ENCODE data around the gene CBFA2T3. TPM values are rescaled to one million over a fixed set of nuclear protein-coding genes. Genes with fewer than 3 reads are reported as not detected.
"Not testable (repeated sequence)": the region's sequence is repeated elsewhere in the genome, so short reads cannot be mapped to it uniquely, and the experiment has no call there.

CBFA2T3 gene
- total RNA-seq, 2 donors from 2014 or later, result 3.2 to 4.4 TPM

DNA sequence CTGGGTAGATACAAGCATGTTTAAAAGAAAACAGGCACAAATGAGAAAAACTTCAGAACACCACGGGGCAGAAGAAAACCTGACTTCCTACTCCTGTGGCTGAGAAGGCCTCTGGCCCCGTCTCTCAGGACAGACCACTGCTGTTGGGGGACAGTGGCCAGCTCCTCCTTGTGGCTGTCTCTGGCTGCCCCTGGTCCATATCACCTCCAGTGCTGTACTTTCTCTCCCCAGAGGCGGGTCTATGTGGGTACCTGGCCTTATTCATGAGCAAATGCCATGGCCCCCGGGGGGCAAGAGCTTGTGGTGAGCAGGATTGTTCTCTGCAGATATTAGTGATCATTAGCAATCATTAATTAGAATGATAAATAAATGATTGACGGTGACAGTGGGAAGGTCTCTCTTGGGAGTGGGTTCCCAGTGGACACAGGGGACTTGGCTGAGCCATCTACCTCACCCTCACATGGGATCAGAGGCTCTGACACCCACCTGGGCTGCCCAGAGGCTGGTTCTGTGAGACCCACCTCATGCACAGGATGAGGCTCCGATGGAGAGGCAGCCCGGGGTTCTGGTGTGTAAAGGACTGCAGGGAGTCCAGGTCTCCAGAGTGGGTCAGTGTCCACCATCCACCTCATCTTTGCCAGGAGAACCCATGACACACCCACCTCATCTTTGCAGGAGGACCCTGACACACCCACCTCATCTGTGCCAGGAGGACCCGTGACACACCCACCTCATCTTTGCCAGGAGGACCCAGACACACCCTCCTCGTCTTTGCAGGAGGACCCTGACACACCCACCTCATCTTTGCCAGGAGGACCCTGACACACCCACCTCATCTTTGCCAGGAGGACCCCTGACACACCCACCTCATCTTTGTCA, 30.6 kb upstream of the CBFA2T3 start:
- H3K27me3 Mint-ChIP-seq, result peaks cover 16% of the 10 kb centered on the region
- no peak overlapping the region for H3K4me3 Mint-ChIP-seq
- H3K9me3 ChIP-seq (ENCODE audit: control insufficient read depth, low read length, poor library complexity, severe bottlenecking), result no peaks in the 10 kb centered on the region
- ATAC-seq, result no peak
- no peak for DNase-seq
- peaks cover 7% of the 10 kb centered on the region for H3K4me1 Mint-ChIP-seq
- no peak overlapping the region for H3K27ac Mint-ChIP-seq
- no peaks in the 10 kb centered on the region for H3K36me3 Mint-ChIP-seq (ENCODE audit: low read depth)

DNA sequence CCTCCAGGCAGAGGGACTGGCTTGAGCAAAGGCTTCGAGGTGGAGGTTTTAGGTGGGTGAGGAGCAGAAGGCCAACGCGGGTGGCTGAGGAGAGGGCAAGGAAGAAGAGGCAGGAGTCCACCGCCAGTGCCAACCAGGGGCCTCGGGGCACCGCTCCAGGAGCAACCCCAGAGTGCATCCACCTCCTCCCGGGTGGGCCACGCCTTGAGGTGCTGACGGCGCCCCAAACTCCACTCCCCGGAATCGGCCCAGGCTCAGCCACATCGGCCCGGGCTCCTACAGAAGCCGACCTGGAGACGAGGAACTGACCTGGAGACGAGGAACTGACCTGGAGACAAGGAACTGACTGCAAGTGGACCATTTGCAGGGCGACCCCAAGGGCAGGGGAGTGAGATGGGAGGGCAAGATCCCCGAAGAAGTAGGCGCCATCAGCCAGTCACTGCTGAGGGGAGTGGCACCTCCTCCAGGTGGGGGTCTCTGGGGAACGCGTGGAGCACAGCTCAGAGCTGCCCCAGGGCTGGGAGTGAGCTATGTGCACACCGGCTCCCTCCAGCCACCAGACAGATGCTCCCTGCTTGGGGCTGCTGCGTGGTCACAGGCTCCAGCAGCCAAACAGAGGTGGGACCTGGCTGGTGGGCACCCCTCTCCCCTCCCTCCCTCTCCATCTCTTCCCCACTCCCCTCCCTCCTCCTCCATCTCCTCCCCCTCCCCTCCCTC, 29.2 kb upstream of the CBFA2T3 start:
- Mint-ChIP-seq H3K27ac (no peak overlapping the region), H3K4me1 (peaks cover 7% of the 10 kb centered on the region), H3K27me3 (peaks cover 16% of the 10 kb centered on the region), H3K4me3 (no peak overlapping the region), H3K36me3 (ENCODE audit: low read depth) (no peaks in the 10 kb centered on the region)
- ATAC-seq (no peak), DNase-seq (no peak)
- no peaks in the 10 kb centered on the region for H3K9me3 ChIP-seq (ENCODE audit: control insufficient read depth, low read length, poor library complexity, severe bottlenecking)

DNA sequence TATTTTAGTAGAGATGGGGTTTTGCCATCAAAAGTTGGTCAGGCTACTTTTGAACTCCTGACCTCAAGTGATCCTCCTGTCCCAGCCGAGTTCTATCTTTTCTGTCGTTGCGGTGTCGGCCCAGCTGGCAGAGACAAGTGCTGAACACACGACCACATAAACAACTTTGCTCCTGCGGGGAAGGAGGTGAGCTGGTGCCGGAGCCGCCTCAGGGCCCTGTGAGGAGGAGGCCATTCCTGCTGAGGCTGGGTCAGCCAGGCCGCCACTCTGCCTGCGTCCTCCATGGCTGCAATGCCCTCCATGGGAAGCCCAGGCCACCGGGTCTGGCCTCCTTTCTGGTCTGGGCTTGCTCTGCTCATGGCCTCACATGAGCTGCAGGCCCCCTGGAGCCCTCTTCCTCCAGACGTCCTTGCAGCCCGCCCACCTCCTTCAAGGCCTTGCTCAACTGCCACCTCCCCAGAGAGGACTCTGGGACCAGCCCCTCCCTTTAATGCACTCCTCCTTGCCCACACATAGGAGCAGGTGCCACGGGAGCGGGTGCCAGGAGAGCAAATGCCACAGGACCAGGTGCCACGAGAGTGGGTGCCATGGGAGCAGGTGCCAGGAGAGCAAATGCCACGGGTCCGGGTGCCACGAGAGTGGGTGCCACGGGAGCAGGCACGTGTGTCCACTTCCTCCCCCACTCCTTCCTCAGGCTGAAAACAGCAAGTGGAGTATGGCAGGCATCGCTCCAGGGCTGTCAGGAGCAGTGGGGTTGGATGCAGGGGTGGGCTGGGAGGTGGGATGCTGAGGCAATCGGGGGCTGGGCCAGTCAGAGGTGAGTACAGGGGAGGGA, 28.4 kb upstream of the CBFA2T3 start:
- no peak for ATAC-seq

DNA sequence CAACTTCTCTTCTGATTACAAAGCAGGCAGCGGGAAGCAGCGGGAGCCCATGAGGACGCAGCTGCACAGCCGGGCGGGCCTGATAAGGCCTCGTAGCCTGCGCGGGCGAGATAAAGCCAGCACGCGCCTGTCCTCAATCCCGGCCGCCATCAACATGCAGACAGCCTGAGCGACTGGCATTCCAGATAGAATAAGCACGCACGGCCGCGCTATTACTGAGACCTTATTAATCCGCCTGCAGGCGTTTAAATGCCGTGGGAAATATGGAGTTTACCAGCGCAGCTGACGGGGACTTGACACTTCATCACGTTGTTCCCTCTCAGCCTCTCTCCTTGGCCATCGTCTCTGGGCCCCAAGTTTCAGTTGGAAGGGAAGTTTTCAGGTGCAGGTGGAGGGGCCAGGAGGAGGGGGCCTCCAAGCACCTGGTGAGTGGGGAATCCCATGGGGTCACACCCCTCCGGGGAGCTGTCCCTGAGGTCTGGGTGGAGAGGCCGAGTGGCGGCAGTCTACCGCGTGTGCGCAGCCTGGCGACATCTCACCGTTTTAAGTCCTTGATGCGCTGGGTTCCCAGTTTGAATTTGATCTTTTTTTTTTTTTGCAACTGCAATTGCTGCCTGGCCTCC, 27.3 kb upstream of the CBFA2T3 start:
- no peaks in the 10 kb centered on the region for H3K36me3 Mint-ChIP-seq (ENCODE audit: low read depth)
- H3K9me3 ChIP-seq (ENCODE audit: control insufficient read depth, low read length, poor library complexity, severe bottlenecking), result no peaks in the 10 kb centered on the region
- H3K4me1 Mint-ChIP-seq, result peaks cover 10% of the 10 kb centered on the region
- no peak for DNase-seq
- H3K27me3 Mint-ChIP-seq, result peaks cover 16% of the 10 kb centered on the region
- ATAC-seq, result no peak
- H3K4me3 Mint-ChIP-seq, result no peak overlapping the region
- no peak overlapping the region for H3K27ac Mint-ChIP-seq

More for the DNA sequence above, 28.4 kb upstream of the CBFA2T3 start:
- Mint-ChIP-seq H3K4me1 (peaks cover 7% of the 10 kb centered on the region), H3K27ac (no peak overlapping the region), H3K36me3 (ENCODE audit: low read depth) (no peaks in the 10 kb centered on the region), H3K27me3 (peaks cover 16% of the 10 kb centered on the region), H3K4me3 (no peak overlapping the region)
- H3K9me3 ChIP-seq (ENCODE audit: control insufficient read depth, low read length, poor library complexity, severe bottlenecking), result no peaks in the 10 kb centered on the region
- DNase-seq, result no peak

DNA sequence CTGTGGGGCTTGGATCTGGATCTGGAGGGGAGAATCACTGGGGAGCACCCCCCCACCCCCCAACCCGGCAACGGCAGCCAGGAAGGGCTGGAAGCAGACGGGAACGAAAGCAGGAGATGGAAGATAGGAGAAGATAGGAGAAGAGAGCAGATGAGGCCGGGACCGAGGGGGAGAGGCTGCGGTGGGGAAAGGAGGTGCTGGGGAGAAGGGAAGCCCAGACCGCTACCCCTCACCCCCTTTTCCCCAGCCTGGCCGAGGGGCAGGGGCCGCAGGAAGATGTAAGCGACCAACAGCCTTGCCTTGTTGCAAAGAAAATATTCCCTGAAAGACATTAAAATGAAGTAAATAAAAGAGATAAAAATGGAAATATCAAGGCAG, 26.8 kb upstream of the CBFA2T3 start:
- peaks cover 15% of the 10 kb centered on the region for H3K4me1 Mint-ChIP-seq
- no peaks in the 10 kb centered on the region for H3K9me3 ChIP-seq (ENCODE audit: control insufficient read depth, low read length, poor library complexity, severe bottlenecking)
- no peak for DNase-seq
- no peak overlapping the region for H3K4me3 Mint-ChIP-seq
- peaks cover 16% of the 10 kb centered on the region for H3K27me3 Mint-ChIP-seq
- ATAC-seq, result no peak
- H3K27ac Mint-ChIP-seq, result no peak overlapping the region
- H3K36me3 Mint-ChIP-seq (ENCODE audit: low read depth), result no peaks in the 10 kb centered on the region

DNA sequence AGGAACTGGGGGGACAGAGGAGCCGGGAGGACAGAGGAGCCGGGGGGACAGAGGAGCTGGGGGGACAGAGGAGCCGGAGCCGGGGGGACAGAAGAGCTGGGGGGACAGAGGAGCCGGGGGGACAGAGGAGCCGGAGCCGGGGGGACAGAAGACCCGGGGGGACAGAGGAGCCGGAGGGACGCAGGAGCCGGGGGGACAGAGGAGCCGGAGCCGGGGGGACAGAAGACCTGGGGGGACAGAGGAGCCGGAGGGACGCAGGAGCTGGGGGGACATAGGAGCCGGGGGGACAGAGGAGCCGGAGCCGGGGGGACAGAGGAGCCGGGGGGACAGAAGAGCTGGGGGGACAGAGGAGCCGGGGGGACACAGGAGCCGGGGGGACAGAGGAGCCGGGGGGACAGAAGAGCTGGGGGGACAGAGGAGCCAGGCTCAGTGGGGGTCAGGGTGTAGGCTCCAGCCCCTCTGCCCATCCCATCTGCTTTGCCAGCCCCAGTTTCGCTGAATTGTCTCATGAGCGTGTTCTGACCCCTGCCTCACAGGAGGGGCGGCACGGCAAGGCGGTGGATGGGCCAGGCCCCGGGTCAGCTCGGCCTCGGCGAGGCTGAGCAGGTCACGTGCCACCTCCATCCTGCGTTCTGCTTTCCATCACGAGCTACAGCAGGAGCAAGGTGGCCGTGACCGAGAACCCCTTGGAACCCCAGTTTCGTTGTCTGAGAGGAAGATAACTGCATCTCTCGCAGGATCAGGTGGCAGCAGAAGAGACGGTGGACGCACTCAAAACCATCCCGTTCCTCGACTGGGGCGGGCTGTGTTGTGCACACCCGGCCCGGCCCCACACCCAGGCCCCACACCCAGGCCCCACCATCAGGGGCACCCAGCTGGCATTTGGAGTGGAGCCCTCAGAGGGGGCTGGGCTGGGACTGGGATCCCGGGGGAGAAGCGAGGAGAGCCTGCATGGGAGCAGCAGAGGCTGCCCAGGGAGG, 26.1 kb upstream of the CBFA2T3 start:
- Mint-ChIP-seq H3K4me3 (no peak overlapping the region), H3K27ac (no peak overlapping the region), H3K27me3 (peaks cover 16% of the 10 kb centered on the region), H3K36me3 (ENCODE audit: low read depth) (no peaks in the 10 kb centered on the region), H3K4me1 (peaks cover 15% of the 10 kb centered on the region)
- DNase-seq, result no peak
- H3K9me3 ChIP-seq (ENCODE audit: control insufficient read depth, low read length, poor library complexity, severe bottlenecking), result no peaks in the 10 kb centered on the region
- no peak for ATAC-seq

DNA sequence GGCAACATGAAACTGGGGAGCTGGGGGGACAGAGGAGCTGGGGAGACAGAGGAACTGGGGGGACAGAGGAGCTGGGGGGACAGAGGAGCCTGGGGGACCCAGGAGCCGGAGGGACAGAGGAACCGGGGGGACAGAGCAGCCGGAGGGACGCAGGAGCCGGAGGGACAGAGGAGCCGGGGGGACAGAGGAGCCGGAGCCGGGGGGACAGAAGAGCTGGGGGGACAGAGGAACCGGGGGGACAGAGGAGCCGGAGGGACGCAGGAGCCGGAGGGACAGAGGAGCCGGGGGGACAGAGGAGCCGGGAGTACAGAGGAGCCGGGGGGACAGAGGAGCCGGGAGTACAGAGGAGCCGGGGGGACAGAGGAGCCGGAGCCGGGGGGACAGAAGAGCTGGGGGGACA, 25.1 kb upstream of the CBFA2T3 start:
- H3K36me3 Mint-ChIP-seq (ENCODE audit: low read depth); DNase-seq; ATAC-seq; H3K9me3 ChIP-seq (ENCODE audit: control insufficient read depth, low read length, poor library complexity, severe bottlenecking); H3K4me3 Mint-ChIP-seq; H3K27ac Mint-ChIP-seq: not testable (repeated sequence)
- Mint-ChIP-seq H3K4me1 (peaks cover 12% of the 10 kb centered on the region), H3K27me3 (peaks cover 11% of the 10 kb centered on the region)

DNA sequence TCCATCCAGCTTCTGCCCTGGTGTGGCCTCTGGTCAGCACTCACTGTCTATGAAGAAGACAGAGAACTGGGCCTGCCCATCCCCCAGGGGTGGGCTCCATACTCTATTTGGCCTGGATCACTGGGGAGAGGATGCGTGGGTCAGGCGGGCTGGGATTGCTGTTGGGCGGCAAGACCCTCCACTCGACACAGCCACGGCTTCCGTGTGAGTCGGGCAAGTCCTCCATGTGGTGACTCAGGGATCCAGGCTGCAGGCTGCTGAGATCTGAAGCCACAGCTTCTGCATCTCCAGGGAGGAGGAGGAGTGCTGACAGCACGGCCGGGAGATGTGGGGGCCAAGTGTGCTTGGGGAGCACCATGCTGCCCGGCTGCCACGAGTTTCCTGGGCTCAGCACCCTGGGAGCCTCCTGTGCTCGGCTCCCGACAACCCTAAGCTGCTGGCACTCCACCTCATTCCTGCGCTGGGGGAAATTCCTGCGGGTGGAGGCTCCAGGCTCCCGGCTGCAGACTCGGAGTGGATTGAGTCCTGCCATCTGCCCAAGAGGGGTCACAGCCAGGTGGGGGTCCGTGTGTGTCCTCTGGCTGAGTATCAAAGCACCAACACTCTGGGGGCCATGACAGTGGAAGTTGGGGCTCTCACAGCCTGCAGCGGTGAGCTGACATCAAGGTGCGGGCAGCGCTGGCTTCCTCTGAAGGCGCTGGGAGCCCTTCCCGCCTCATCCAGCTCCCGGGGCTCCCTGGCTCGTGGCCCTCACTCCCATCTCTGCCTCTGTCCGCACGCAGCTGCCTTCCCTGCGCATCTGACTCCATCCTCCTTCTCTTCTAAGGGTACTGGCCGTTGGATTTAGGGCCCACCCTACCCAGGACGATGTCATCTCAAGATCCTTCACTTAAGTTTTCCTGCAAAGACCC, 24.4 kb upstream of the CBFA2T3 start:
- H3K36me3 Mint-ChIP-seq (ENCODE audit: low read depth), result peaks cover 5% of the 10 kb centered on the region
- H3K27ac Mint-ChIP-seq, result no peak overlapping the region
- DNase-seq (no peak), ATAC-seq (no peak)
- H3K9me3 ChIP-seq (ENCODE audit: control insufficient read depth, low read length, poor library complexity, severe bottlenecking), result no peaks in the 10 kb centered on the region
- H3K4me1 Mint-ChIP-seq, result peaks cover 12% of the 10 kb centered on the region
- H3K27me3 Mint-ChIP-seq, result peaks cover 11% of the 10 kb centered on the region
- peak overlapping the region; percentile 63 for H3K4me3 Mint-ChIP-seq

DNA sequence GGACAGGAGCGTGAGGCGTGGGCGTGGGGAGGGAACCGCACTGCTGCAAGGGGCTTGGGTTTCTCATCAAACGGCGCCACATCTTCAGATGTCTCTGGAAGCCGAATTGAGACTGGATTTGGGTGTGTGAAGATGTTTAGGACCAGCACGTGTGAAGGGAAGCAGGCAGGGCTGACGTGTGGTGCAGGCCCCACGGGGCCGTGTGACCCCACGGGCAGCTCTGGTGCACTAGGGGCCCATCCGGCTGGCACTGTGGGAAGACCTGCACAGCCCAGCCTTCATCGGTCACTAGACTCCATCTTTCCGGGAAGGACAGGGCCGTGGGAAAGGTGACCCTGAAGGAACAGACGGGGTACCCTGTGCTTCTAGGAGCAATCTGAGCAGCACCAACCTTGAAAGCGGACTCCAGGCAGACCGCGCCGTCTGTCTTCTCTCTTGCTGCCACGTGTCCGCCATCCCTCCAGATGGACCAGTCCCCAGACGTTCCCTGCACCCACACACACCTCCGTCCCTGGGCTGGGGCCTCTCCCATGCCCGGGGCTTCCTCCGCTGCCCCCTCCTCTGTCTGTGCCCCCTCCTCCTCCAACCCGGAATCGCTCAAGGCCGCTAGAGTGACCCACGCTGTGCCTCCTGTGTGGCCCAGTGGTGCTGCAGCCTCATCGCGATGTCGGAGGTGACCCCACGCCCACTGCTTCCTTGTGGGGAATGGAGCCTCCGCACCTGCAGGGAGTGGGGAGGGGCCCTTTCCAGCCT, 23.4 kb upstream of the CBFA2T3 start:
- Mint-ChIP-seq H3K36me3 (ENCODE audit: low read depth) (peaks cover 5% of the 10 kb centered on the region), H3K4me1 (peaks cover 12% of the 10 kb centered on the region), H3K4me3 (peak overlapping the region; percentile 63), H3K27me3 (peaks cover 12% of the 10 kb centered on the region), H3K27ac (peak overlapping the region; percentile 2)
- ATAC-seq (no peak), DNase-seq (no peak)
- no peaks in the 10 kb centered on the region for H3K9me3 ChIP-seq (ENCODE audit: control insufficient read depth, low read length, poor library complexity, severe bottlenecking)

DNA sequence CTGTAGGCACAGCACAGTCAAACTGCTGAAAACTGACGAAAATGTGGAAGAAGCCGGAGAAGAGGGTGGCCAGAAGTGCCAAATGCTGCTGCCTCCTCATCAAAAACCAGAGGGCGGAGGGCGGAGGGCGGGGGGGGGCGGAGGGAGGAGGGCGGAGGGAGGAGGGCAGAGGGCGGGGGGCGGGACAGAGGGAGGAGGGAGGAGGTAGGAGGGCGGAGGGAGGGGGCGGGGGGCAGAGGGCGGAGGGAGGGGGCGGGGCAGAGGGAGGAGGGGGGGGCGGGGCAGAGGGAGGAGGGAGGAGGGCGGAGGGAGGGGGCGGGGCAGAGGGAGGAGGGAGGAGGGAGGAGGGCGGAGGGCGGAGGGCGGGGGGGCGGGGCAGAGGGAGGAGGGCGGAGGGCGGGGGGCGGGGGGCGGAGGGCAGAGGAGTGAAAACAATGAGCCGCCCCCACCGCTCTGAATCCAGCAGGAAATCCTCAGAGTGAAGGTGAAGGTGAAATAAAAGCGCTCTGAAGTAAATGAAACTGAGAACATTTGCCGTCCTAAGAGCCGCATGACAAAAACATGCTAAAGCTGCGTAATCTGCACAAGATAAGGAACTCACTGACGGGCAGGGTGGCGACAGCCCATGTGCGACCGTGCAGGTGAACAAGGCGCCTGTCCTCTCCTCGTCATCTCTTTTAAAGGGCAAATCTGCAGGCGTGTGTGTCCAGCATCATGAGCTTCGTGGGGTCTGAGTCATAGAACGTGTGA, 22.6 kb upstream of the CBFA2T3 start:
- Mint-ChIP-seq H3K27ac (peak overlapping the region; percentile 2), H3K4me3 (peak overlapping the region; percentile 63), H3K27me3 (peaks cover 13% of the 10 kb centered on the region), H3K36me3 (ENCODE audit: low read depth) (peaks cover 5% of the 10 kb centered on the region), H3K4me1 (peaks cover 12% of the 10 kb centered on the region)
- H3K9me3 ChIP-seq (ENCODE audit: control insufficient read depth, low read length, poor library complexity, severe bottlenecking), result no peaks in the 10 kb centered on the region
- no peak for DNase-seq
- peak; percentile 69 for ATAC-seq

Data from T-helper 17 cell (primary cell).